ENCODE results near the gene RAB31. TPM values are rescaled to one million over a fixed set of nuclear protein-coding genes. Genes with fewer than 3 reads are reported as not detected.
A peak's percentile ranks its signal among the peaks of the same experiment; 100 is the strongest.

RAB31 gene
- total RNA-seq, 2 experiments from 2014 or later, result 0.38 to 0.89 TPM

GRCh38 chr18:9696701-9697100, 11.4 kb upstream of the RAB31 start:
- Mint-ChIP-seq H3K9me3 (no peaks in the 10 kb centered on the region), H3K4me3 (no peak overlapping the region), H3K27ac (no peak overlapping the region), H3K36me3 (ENCODE audit: low read depth) (no peaks in the 10 kb centered on the region), H3K4me1 (ENCODE audit: low read depth) (no peaks in the 10 kb centered on the region), H3K27me3 (ENCODE audit: low read depth) (peaks cover 2% of the 10 kb centered on the region)
- DNase-seq, result no peak
- CTCF ChIA-PET, result no interaction called here
- intact Hi-C loops (cut with micrococcal nuclease), result no loop called here

GRCh38 chr18:9697121-9697520, 11.0 kb upstream of the RAB31 start:
- Mint-ChIP-seq H3K36me3 (ENCODE audit: low read depth) (no peaks in the 10 kb centered on the region), H3K9me3 (no peaks in the 10 kb centered on the region), H3K4me1 (ENCODE audit: low read depth) (no peaks in the 10 kb centered on the region), H3K27me3 (ENCODE audit: low read depth) (peaks cover 2% of the 10 kb centered on the region), H3K4me3 (no peak overlapping the region), H3K27ac (no peak overlapping the region)
- intact Hi-C loops (cut with micrococcal nuclease), result no loop called here
- no peak for DNase-seq
- CTCF ChIA-PET, result no interaction called here

- Mint-ChIP-seq H3K4me1 (ENCODE audit: low read depth) (no peaks in the 10 kb centered on the region), H3K36me3 (ENCODE audit: low read depth) (no peaks in the 10 kb centered on the region), H3K27me3 (ENCODE audit: low read depth) (no peaks in the 10 kb centered on the region), H3K9me3 (no peaks in the 10 kb centered on the region), H3K4me3 (no peak overlapping the region), H3K27ac (no peak overlapping the region)
- CTCF ChIA-PET, result no interaction called here
- DNase-seq, result no peak
- intact Hi-C loops (cut with micrococcal nuclease), result no loop called here
These were observed 9.6 kb upstream of the RAB31 start for GRCh38 chr18:9698497-9698896.

- Mint-ChIP-seq H3K4me1 (ENCODE audit: low read depth) (peaks cover 3% of the 10 kb centered on the region), H3K36me3 (ENCODE audit: low read depth) (no peaks in the 10 kb centered on the region), H3K27ac (no peak overlapping the region), H3K4me3 (no peak overlapping the region), H3K9me3 (no peaks in the 10 kb centered on the region), H3K27me3 (ENCODE audit: low read depth) (peaks cover 16% of the 10 kb centered on the region)
- no peak for DNase-seq
- CTCF ChIA-PET, result no interaction called here
- intact Hi-C loops (cut with micrococcal nuclease), result no loop called here
These were observed 7.8 kb upstream of the RAB31 start for GRCh38 chr18:9700261-9700796.

- intact Hi-C loops (cut with micrococcal nuclease), result no loop called here
- CTCF ChIA-PET, result no interaction called here
- Mint-ChIP-seq H3K4me3 (no peak overlapping the region), H3K4me1 (ENCODE audit: low read depth) (peaks cover 3% of the 10 kb centered on the region), H3K9me3 (no peaks in the 10 kb centered on the region), H3K36me3 (ENCODE audit: low read depth) (no peaks in the 10 kb centered on the region), H3K27ac (no peak overlapping the region), H3K27me3 (ENCODE audit: low read depth) (peaks cover 30% of the 10 kb centered on the region)
- DNase-seq, result peak; percentile 20
These were observed 6.3 kb upstream of the RAB31 start for GRCh38 chr18:9701609-9702349.

GRCh38 chr18:9704233-9705118, 3.6 kb upstream of the RAB31 start:
- intact Hi-C loops (cut with micrococcal nuclease), result no loop called here
- CTCF ChIA-PET, result interaction anchor here (0.6 to 1.1 kb wide), 2 partner anchors 58 to 92 kb away, joined by 3 to 6 read pairs; no protein-coding TSS in a partner anchor
- Mint-ChIP-seq H3K27ac (no peak overlapping the region), H3K4me3 (no peak overlapping the region), H3K27me3 (ENCODE audit: low read depth) (peaks cover 51% of the 10 kb centered on the region), H3K4me1 (ENCODE audit: low read depth) (peaks cover 9% of the 10 kb centered on the region), H3K9me3 (no peaks in the 10 kb centered on the region), H3K36me3 (ENCODE audit: low read depth) (no peaks in the 10 kb centered on the region)
- no peak for DNase-seq

GRCh38 chr18:9705183-9705829, 2.8 kb upstream of the RAB31 start:
- H3K36me3 Mint-ChIP-seq (ENCODE audit: low read depth), result no peaks in the 10 kb centered on the region
- H3K27me3 Mint-ChIP-seq (ENCODE audit: low read depth), result peaks cover 59% of the 10 kb centered on the region
- peaks cover 14% of the 10 kb centered on the region for H3K4me1 Mint-ChIP-seq (ENCODE audit: low read depth)
- DNase-seq, result no peak
- no peak overlapping the region for H3K4me3 Mint-ChIP-seq
- CTCF ChIA-PET, result interaction anchor here (1.1 kb wide), 1 partner anchor 93 kb away, joined by 6 read pairs; no protein-coding TSS in a partner anchor
- intact Hi-C loops (cut with micrococcal nuclease), result no loop called here
- H3K9me3 Mint-ChIP-seq, result no peaks in the 10 kb centered on the region
- no peak overlapping the region for H3K27ac Mint-ChIP-seq

- no peak for DNase-seq
- CTCF ChIA-PET, result no interaction called here
- H3K9me3 Mint-ChIP-seq, result no peaks in the 10 kb centered on the region
- H3K4me3 Mint-ChIP-seq, result no peak overlapping the region
- no peaks in the 10 kb centered on the region for H3K36me3 Mint-ChIP-seq (ENCODE audit: low read depth)
- intact Hi-C loops (cut with micrococcal nuclease), result no loop called here
- peaks cover 64% of the 10 kb centered on the region for H3K27me3 Mint-ChIP-seq (ENCODE audit: low read depth)
- no peak overlapping the region for H3K27ac Mint-ChIP-seq
- peaks cover 17% of the 10 kb centered on the region for H3K4me1 Mint-ChIP-seq (ENCODE audit: low read depth)
These were observed 1.8 kb upstream of the RAB31 start for GRCh38 chr18:9706081-9706935.

GRCh38 chr18:9707381-9708056, 582 bp upstream of the RAB31 start:
- no peak for DNase-seq
- Mint-ChIP-seq H3K9me3 (no peaks in the 10 kb centered on the region), H3K27ac (no peak overlapping the region), H3K4me3 (peak overlapping the region; percentile 44), H3K4me1 (ENCODE audit: low read depth) (peaks cover 28% of the 10 kb centered on the region), H3K27me3 (ENCODE audit: low read depth) (peaks cover 75% of the 10 kb centered on the region), H3K36me3 (ENCODE audit: low read depth) (no peaks in the 10 kb centered on the region)
- CTCF ChIA-PET, result no interaction called here
- intact Hi-C loops (cut with micrococcal nuclease), result loop anchor here (2.0 kb wide), 1 partner anchor 95 kb away; no protein-coding TSS in a partner anchor

GRCh38 chr18:9708434-9709303, 568 bp downstream of the RAB31 start:
- CTCF ChIA-PET, result interaction anchor here (0.8 kb wide), 1 partner anchor 96 kb away, joined by 3 read pairs; no protein-coding TSS in a partner anchor
- Mint-ChIP-seq H3K27ac (no peak overlapping the region), H3K4me3 (peak overlapping the region; percentile 74), H3K27me3 (ENCODE audit: low read depth) (peaks cover 83% of the 10 kb centered on the region), H3K4me1 (ENCODE audit: low read depth) (peaks cover 28% of the 10 kb centered on the region), H3K9me3 (no peaks in the 10 kb centered on the region), H3K36me3 (ENCODE audit: low read depth) (no peaks in the 10 kb centered on the region)
- peak; percentile 32 for DNase-seq
- intact Hi-C loops (cut with micrococcal nuclease), result loop anchor here (2.0 kb wide), 1 partner anchor 96 kb away; no protein-coding TSS in a partner anchor
